K562 (cell line): ENCODE results near the gene USP16. TPM values are rescaled to one million over a fixed set of nuclear protein-coding genes. Genes with fewer than 3 reads are reported as not detected.

Source experiments
- BHLHE40 ChIP-seq: IDR thresholded peaks from 2 replicates; pipeline ENCODE4 v1.6.1; 2011; ENCODE audit warnings: low read length, improper control_type of control experiment
- HDGF ChIP-seq: fragments of 450-650 bp; IDR thresholded peaks from 2 replicates; pipeline ENCODE4 v1.6.1; 2016
- RAD21 ChIP-seq, 2 experiments: fragments of 250-450 bp in 1 of 2; fragments of 450-650 bp in 1 of 2; sonication (Bioruptor Pico) in 1 of 2; formaldehyde crosslinking in 1 of 2; IDR thresholded peaks in 1 of 2; conservative IDR thresholded peaks in 1 of 2; 2 replicates each; pipeline versions ENCODE4 v1.4.0 to v1.8.0; 2020 to 2022; ENCODE audit warnings: mild to moderate bottlenecking in 2 of 2, moderate library complexity in 1 of 2
- RBM14 ChIP-seq: fragments of 200-400 bp; formaldehyde crosslinking; IDR thresholded peaks from 2 replicates; pipeline ENCODE4 v1.6.1; 2018; ENCODE audit warnings: low read depth, mild to moderate bottlenecking, low read length, moderate library complexity, borderline replicate concordance; ENCODE audit not compliant: insufficient read depth
- SMARCA4 ChIP-seq: fragments of 450-650 bp; IDR thresholded peaks from 2 replicates; pipeline ENCODE4 v1.6.1; 2016
- SMARCA5 ChIP-seq: fragments of 450-650 bp; IDR thresholded peaks from 2 replicates; pipeline ENCODE4 v1.6.1; 2016
- ZNF133 ChIP-seq: fragments of 250-450 bp; sonication (Bioruptor Pico); IDR thresholded peaks from 2 replicates; pipeline ENCODE4 v1.4.0; 2020; ENCODE audit warnings: mild to moderate bottlenecking
- ZNF668 ChIP-seq: fragments of 250-450 bp; sonication (Bioruptor Pico); IDR thresholded peaks from 2 replicates; pipeline ENCODE4 v1.8.0; 2022; ENCODE audit warnings: mild to moderate bottlenecking, inconsistent platforms
- ZNF766 ChIP-seq: fragments of 200-800 bp; sonication (Bioruptor generic); conservative IDR thresholded peaks from 2 replicates; pipeline ENCODE4 v1.6.1; 2016; ENCODE audit warnings: missing genetic modification characterization, missing compliant biosample characterization
- ZNF780A ChIP-seq: fragments of 250-450 bp; sonication (Bioruptor Pico); IDR thresholded peaks from 2 replicates; pipeline ENCODE4 v1.5.0; 2021; ENCODE audit warnings: mild to moderate bottlenecking
- polyA plus RNA-seq, 8 experiments: library from polyadenylated mRNA; depleted of rRNA in 4 of 8; stranded (reverse) in 5 of 8; unstranded in 3 of 8; fragments of >200 nt; fragmentation: Nextera tagmentation in 2 of 8; fragmentation: Illumina TruSeq in 1 of 8; extraction: Ambion mirVana in 2 of 8; extraction: Trizol in 1 of 8; gene quantifications; 2 replicates each; pipeline versions ENCODE4 v1.2.1 to v1.2.3, GENCODE V29; 2011 to 2014; ENCODE audit warnings: inconsistent platforms in 1 of 8, missing spikeins in 1 of 8
- total RNA-seq, 7 experiments: library from RNA; depleted of rRNA in 6 of 7; stranded (reverse); fragments of >200 nt in 6 of 7; fragmentation: Illumina TruSeq in 2 of 7; extraction: Trizol in 2 of 7; gene quantifications; 2 replicates each; pipeline versions ENCODE4 v1.2.1 to v1.2.3, GENCODE V29; 2011 to 2021; ENCODE audit warnings: low replicate concordance in 1 of 7
- TF ChIP-seq, protein P1 (sequence below): fragments of 200-800 bp; sonication (Bioruptor generic); IDR thresholded peaks from 2 replicates; pipeline ENCODE4 v1.6.1; 2016; ENCODE audit warnings: missing genetic modification characterization, missing compliant biosample characterization
- TF ChIP-seq, protein P2 (sequence below): fragments of 250-450 bp; sonication (Bioruptor Pico); IDR thresholded peaks from 2 replicates; pipeline ENCODE4 v1.8.0; 2021; ENCODE audit warnings: moderate library complexity, mild to moderate bottlenecking, inconsistent platforms
- TF ChIP-seq, protein P3 (sequence below), 2 experiments: IDR thresholded peaks; 2 replicates each; pipeline ENCODE4 v1.6.1; 2011; ENCODE audit warnings: borderline replicate concordance in 1 of 2, control low read depth in 1 of 2, low read depth in 1 of 2, low read length in 1 of 2, mild to moderate bottlenecking in 1 of 2, mixed read lengths in 1 of 2, moderate library complexity in 1 of 2; ENCODE audit not compliant: insufficient read depth in 1 of 2, insufficient read length in 1 of 2, poor library complexity in 1 of 2, severe bottlenecking in 1 of 2; ENCODE audit errors: extremely low read depth in 1 of 2
- TF ChIP-seq, protein P4 (sequence below), 2 experiments: fragments of 450-650 bp; IDR thresholded peaks; 2 replicates each; pipeline ENCODE4 v1.6.1; 2018; ENCODE audit warnings: mild to moderate bottlenecking in 2 of 2, low read depth in 1 of 2; ENCODE audit not compliant: partially characterized antibody in 2 of 2

The USP16 gene
- total and polyA plus RNA-seq, 9 of the 15 experiments (the other 6 are each of a cell fraction or from before 2014, with no cell fraction given) = 38.4 to 90.9 (median 62.8) TPM

DNA sequence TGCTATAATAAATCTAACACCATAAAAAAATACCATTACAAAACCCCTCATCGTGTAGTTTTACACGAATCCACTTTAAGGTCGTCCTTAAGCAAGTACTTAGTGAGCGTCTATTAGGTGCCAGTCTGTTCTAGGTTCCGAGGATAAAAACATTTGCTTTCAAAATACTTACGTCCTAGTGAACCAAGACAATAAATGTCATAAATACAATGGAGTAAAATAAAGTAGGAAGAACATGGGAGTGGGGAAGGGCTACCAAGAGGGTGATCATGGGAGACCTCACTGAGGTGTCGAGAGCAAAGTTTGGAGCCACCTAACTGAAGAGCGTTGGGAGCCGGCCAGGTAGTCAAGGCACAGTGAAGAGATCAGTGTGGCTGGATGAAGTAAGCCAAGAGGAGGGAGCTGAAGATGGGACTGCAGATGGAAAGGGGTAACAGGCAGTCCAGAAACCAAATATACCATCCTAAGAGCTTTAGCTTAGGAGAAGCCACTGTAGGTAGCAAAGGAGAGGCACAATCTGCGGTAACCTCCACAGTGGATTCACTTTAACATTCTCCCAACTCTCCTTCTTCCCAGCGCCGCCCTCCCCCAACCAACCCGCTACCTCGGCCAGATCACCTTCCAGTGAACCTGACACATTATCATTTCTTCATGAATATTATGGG, 32.5 kb upstream of the USP16 start (continued):
- TF ChIP-seq, protein P1, sequence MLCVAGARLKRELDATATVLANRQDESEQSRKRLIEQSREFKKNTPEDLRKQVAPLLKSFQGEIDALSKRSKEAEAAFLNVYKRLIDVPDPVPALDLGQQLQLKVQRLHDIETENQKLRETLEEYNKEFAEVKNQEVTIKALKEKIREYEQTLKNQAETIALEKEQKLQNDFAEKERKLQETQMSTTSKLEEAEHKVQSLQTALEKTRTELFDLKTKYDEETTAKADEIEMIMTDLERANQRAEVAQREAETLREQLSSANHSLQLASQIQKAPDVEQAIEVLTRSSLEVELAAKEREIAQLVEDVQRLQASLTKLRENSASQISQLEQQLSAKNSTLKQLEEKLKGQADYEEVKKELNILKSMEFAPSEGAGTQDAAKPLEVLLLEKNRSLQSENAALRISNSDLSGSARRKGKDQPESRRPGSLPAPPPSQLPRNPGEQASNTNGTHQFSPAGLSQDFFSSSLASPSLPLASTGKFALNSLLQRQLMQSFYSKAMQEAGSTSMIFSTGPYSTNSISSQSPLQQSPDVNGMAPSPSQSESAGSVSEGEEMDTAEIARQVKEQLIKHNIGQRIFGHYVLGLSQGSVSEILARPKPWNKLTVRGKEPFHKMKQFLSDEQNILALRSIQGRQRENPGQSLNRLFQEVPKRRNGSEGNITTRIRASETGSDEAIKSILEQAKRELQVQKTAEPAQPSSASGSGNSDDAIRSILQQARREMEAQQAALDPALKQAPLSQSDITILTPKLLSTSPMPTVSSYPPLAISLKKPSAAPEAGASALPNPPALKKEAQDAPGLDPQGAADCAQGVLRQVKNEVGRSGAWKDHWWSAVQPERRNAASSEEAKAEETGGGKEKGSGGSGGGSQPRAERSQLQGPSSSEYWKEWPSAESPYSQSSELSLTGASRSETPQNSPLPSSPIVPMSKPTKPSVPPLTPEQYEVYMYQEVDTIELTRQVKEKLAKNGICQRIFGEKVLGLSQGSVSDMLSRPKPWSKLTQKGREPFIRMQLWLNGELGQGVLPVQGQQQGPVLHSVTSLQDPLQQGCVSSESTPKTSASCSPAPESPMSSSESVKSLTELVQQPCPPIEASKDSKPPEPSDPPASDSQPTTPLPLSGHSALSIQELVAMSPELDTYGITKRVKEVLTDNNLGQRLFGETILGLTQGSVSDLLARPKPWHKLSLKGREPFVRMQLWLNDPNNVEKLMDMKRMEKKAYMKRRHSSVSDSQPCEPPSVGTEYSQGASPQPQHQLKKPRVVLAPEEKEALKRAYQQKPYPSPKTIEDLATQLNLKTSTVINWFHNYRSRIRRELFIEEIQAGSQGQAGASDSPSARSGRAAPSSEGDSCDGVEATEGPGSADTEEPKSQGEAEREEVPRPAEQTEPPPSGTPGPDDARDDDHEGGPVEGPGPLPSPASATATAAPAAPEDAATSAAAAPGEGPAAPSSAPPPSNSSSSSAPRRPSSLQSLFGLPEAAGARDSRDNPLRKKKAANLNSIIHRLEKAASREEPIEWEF (CRISPR knock-in tag) = peak; percentile 8; the same call in 1 of the 2 replicates
- TF ChIP-seq RAD21 (CRISPR knock-in tag; conservative IDR thresholded peaks at IDR 0.05 in 1 of 2, IDR thresholded peaks at IDR 0.05 in 1 of 2) (0 out of 4 replicates have a peak, but pooled peaks of 1 of the 2 experiments have one; percentile 1), BHLHE40 (no peak), ZNF780A (no peak), SMARCA5 (0 out of 2 replicates have a peak, but pooled peaks have one; percentile 32), ZNF133 (CRISPR knock-in tag) (no peak), ZNF766 (CRISPR knock-in tag) (peak; percentile 54; the same call in 1 of the 2 replicates), RBM14 (no peak), HDGF (0 out of 2 replicates have a peak, but pooled peaks have one; percentile 34), SMARCA4 (0 out of 2 replicates have a peak, but pooled peaks have one; percentile 11), ZNF668 (CRISPR knock-in tag) (no peak)
- TF ChIP-seq, protein P2, sequence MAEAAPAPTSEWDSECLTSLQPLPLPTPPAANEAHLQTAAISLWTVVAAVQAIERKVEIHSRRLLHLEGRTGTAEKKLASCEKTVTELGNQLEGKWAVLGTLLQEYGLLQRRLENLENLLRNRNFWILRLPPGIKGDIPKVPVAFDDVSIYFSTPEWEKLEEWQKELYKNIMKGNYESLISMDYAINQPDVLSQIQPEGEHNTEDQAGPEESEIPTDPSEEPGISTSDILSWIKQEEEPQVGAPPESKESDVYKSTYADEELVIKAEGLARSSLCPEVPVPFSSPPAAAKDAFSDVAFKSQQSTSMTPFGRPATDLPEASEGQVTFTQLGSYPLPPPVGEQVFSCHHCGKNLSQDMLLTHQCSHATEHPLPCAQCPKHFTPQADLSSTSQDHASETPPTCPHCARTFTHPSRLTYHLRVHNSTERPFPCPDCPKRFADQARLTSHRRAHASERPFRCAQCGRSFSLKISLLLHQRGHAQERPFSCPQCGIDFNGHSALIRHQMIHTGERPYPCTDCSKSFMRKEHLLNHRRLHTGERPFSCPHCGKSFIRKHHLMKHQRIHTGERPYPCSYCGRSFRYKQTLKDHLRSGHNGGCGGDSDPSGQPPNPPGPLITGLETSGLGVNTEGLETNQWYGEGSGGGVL (CRISPR knock-in tag) = no peak
- TF ChIP-seq, protein P3, sequence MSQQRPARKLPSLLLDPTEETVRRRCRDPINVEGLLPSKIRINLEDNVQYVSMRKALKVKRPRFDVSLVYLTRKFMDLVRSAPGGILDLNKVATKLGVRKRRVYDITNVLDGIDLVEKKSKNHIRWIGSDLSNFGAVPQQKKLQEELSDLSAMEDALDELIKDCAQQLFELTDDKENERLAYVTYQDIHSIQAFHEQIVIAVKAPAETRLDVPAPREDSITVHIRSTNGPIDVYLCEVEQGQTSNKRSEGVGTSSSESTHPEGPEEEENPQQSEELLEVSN (IDR thresholded peaks at IDR 0.05; ENCODE audit: borderline replicate concordance in 1 of 2, extremely low read depth in 1 of 2, insufficient read depth in 1 of 2, insufficient read length in 1 of 2, low read depth in 1 of 2, low read length in 1 of 2, poor library complexity in 1 of 2, severe bottlenecking in 1 of 2) = no peak
- TF ChIP-seq, protein P4, sequence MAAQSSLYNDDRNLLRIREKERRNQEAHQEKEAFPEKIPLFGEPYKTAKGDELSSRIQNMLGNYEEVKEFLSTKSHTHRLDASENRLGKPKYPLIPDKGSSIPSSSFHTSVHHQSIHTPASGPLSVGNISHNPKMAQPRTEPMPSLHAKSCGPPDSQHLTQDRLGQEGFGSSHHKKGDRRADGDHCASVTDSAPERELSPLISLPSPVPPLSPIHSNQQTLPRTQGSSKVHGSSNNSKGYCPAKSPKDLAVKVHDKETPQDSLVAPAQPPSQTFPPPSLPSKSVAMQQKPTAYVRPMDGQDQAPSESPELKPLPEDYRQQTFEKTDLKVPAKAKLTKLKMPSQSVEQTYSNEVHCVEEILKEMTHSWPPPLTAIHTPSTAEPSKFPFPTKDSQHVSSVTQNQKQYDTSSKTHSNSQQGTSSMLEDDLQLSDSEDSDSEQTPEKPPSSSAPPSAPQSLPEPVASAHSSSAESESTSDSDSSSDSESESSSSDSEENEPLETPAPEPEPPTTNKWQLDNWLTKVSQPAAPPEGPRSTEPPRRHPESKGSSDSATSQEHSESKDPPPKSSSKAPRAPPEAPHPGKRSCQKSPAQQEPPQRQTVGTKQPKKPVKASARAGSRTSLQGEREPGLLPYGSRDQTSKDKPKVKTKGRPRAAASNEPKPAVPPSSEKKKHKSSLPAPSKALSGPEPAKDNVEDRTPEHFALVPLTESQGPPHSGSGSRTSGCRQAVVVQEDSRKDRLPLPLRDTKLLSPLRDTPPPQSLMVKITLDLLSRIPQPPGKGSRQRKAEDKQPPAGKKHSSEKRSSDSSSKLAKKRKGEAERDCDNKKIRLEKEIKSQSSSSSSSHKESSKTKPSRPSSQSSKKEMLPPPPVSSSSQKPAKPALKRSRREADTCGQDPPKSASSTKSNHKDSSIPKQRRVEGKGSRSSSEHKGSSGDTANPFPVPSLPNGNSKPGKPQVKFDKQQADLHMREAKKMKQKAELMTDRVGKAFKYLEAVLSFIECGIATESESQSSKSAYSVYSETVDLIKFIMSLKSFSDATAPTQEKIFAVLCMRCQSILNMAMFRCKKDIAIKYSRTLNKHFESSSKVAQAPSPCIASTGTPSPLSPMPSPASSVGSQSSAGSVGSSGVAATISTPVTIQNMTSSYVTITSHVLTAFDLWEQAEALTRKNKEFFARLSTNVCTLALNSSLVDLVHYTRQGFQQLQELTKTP (IDR thresholded peaks at IDR 0.05; ENCODE audit: low read depth in 1 of 2, partially characterized antibody in 2 of 2) = peak in 1 of 2 experiments; percentile 24
